Activated CD8-positive, alpha-beta memory T cell treated with anti-CD3 and anti-CD28 coated beads, Interleukin-2, amount 50 U/mL, for 4 hours (primary cell): ENCODE data around the gene ART5.
"Not testable (repeated sequence)": the region's sequence is repeated elsewhere in the genome, so short reads cannot be mapped to it uniquely, and the experiment has no call there.

ENCODE experiments used
- DNase-seq: peaks from one replicate; pipeline ENCODE4 v3.0.0-alpha.2; 2020

Gene ART5

GRCh38 chr11:3657331-3657730, 15.5 kb upstream of the ART5 start:
- DNase-seq = not testable (repeated sequence)

- DNase-seq = no peak
Observed at GRCh38 chr11:3655547-3655946, 13.8 kb upstream of the ART5 start.

DNA sequence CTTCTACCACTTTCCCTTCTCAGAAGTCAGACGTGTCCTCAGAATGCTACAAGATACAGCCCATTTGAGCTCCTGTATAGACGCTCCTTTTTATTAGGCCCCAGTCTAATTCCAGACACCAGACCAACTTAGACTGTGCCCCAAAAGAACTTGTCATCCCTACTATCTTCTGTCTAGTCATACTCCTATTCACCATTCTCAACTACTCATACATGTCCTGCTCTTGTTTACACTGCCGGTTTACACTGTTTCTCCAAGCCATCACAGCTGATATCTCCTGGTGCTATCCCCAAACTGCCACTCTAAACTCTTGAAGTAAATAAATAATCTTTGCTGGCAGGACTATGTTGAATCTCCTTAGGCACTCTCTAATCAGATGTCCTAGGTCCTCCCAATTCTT, 10.7 kb upstream of the ART5 start:
- DNase-seq = not testable (repeated sequence)

GRCh38 chr11:3649374-3649773, 7.6 kb upstream of the ART5 start:
- DNase-seq = not testable (repeated sequence)

- DNase-seq = not testable (repeated sequence)
Observed at GRCh38 chr11:3648843-3649242, 7.1 kb upstream of the ART5 start.

DNA sequence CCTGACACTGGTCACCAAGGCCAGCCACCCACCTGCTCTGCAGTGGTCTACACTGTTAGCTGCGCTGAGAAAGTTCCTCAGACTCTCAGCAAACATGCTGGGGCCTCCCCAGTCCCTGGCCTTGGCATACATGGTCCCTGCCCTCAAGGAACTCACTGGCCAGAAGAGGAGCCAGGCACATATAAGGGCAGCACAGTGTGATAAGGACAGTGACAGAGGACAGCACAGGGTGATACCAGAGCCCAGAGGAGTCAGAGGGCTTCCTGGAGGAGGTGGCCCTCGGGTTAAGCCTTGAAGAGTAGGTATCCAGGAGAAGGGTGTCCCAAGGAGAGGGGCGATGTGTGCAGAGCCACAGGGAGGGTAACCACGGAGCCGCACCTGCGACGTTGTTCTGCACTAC, 3.8 kb upstream of the ART5 start:
- no peak for DNase-seq

- no peak for DNase-seq
Observed at GRCh38 chr11:3644817-3645235, 3.0 kb upstream of the ART5 start, which contains the start of gene ART1. Gene ART1 (plus strand): TSS chr11:3645128. CDS start chr11:3659214, 14,086 bp downstream.

GRCh38 chr11:3643102-3643546, 1.3 kb upstream of the ART5 start:
- DNase-seq = not testable (repeated sequence)

DNA sequence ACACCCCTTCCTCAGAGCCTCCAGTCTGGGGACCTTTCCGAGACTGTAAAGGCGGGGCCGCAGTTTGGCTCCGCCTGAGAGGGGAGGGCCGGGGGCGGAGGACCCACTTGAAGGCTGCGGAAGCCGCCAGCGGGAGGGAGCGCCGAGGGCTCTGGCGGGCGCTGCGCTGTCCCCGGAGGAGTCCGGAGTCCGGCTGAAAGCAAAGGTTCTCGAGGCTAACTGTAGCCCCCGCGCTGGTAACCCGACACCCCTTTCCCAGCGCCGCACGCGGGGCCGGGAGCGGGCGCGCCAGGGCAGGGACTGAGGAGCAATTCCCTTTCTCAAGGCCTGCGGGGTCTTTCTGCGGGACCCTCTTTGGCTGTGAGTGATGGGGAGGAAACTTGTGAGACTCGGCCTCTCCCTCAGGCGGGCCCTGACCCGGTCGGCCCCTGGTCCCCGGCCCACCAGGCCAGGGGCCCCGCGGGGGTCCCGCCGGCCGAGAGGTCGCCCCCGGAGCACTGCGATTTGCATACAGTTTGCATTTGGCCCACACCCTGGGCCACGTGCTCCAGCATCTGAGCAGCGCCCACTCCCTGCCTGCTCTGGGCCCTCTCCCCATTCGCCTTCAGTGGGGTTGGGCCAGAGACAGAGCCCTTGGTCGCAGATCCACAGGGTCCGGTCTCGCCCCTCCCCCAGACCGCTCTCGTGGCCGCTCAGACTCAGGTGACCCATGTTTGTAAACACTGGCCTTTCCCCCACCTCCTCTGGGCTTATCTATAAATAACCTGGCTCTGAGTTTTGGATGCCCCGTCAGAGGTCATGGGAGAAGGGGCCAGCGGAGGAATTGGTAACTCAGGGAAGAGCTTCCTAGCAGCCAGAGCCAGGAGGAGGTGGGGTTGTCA, 519 bp upstream of the ART5 start:
- DNase-seq = peak; percentile 78

GRCh38 chr11:3641191-3641590, 601 bp downstream of the ART5 start:
- DNase-seq = no peak

DNA sequence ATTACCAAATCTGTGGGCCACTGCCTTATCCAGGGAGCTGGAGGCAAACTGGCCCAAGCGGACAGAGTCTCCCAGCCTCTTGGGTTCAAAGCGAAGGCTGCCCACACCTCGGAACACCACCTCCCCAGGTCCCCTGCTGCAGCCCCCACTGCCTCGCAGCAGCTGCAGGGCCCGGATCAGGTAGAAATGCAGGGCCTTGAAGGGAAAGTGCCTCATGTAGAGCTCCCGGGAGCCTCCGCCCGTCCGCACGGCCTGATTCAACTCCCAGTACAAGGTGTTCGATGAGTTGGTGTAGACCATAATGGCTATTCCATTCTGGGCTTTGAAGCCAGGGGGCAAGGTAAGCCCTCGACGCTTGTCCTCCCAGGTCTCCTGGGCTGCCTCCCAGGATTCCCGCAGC, 2.0 kb downstream of the ART5 start:
- no peak for DNase-seq

DNA sequence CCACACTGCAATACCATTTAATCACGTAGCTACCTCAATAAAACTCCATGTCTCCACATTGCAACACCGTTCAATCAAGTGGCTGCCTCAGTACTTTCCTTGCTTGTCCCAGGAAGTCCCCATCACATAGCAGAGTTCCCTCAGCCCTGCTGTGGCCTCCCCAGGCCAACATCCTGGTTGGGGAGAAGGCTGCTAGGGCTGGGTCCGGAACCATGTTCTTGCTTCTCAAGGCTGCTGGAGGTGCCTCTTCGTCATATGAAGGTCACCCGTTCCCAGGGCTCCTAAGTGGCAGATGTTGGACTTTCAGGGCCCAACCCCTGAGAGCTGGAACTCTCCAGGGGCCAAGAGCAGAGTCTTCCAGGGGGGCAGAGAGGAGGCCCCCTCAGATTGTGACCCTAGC, 3.3 kb downstream of the ART5 start:
- no peak for DNase-seq

DNA sequence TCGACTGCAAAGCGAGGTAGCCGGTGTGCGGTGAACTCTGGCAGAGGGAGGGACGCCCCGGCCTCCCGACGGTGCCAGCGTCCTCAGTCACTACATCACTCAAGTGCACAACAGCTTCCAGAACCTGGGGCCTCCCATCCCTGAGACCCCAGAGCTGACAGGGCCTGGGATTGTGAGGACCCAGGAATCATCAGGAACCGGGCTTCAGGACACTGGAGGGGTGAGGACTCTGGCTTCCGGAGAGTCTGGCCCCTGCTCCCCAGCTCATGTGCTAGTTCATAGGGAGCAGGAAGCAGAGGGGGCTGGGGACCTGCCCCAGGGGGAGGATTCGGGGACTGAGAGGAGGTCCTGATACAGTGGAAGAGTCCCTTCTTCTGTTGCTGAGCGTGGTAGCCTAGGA, 4.6 kb downstream of the ART5 start:
- DNase-seq = no peak

DNA sequence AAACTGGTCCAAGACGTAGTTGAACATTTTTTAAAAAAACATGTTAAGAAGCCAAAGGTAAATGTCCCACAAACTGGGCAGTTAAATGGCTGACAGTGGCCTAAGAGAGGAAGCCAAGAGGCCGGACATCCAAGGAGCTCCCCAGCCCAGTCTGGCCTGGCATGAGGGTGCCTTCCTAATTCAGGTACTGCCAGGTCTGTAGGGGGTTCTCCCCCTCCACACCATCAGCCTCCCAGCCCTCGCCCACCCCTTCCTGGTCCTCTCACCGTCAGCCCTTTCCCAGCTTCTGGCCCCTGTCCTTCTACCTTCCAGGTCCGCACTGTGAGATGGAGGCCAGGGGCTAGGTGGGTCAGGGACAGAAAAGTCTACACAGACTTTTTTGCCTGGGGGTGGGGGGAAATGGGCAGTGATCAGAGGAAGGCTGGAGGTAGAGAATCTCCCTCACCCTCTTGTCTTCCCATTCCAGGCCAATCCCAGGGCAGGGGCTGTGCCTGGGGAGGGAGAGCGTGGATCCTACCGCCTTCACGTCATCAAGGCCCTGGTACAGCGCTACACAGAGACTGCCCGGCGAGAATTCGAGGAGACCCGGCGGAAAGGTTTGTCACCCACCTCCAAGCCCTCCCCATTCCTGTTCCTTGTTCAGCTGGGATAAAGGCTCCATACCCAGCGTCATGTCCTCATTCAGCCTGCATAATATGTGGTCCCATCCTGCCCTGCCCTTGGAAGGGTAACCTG, 6.0 kb downstream of the ART5 start:
- no peak for DNase-seq

- DNase-seq = no peak
Observed at GRCh38 chr11:3632070-3632660, 9.6 kb downstream of the ART5 start.

- no peak for DNase-seq
Observed at GRCh38 chr11:3631331-3631730, 10.5 kb downstream of the ART5 start.

- no peak for DNase-seq
Observed at GRCh38 chr11:3627291-3627690, 14.5 kb downstream of the ART5 start.

- no peak for DNase-seq
Observed at GRCh38 chr11:3626250-3626960, 15.4 kb downstream of the ART5 start.

DNA sequence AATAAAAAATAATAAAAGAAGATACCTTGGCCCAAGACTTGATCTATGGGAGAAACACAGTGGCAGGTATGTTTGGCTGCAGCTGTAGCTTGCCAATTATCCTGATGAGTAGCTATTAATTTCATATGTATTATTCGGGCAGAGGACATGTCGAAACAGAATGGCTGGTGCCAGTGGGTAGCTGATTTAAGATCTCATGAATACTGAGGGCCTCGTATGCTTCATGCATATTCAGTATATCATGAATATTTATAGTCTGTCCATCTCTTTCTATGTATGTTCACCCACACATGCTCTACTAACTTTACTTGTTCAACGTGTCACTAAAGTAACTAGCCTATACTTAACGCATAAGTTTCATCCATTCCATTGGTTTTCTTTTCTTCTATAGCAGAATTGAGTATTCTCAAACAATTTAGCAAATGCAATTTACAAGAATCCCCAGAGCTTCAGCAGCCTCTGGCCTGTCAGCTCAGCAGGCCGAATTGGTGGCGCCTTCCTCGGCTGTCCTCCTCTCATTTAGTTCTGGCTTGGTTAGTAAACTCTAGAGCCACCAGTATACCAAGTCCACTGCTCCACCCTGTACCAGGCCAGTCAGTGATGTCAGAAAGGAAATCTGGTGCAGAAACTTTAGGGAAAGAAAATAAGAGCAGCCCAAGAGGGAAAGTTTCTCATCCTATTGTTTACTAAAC, 17.9 kb downstream of the ART5 start:
- no peak for DNase-seq

- no peak for DNase-seq
Observed at GRCh38 chr11:3623121-3623520, 18.7 kb downstream of the ART5 start.

- no peak for DNase-seq
Observed at GRCh38 chr11:3622521-3622920, 19.3 kb downstream of the ART5 start.

GRCh38 chr11:3617990-3618389, 23.8 kb downstream of the ART5 start:
- DNase-seq = no peak
